Stimulated activated CD8-positive, alpha-beta memory T cell treated with anti-CD3 and anti-CD28 coated beads, Interleukin-2, amount 100 ng/mL, for 1 hour (primary cell): Measurements from ENCODE around the gene CARS2.
A peak's percentile ranks its signal among the peaks of the same experiment; 100 is the strongest.
"Not testable (repeated sequence)": the region's sequence is repeated elsewhere in the genome, so short reads cannot be mapped to it uniquely, and the experiment has no call there.

Source experiments
- DNase-seq, 2 donors: peaks; one replicate each; pipeline ENCODE4 v3.0.0-alpha.2; 2020; ENCODE audit warnings: low read depth in 2 of 2

Gene CARS2

DNA sequence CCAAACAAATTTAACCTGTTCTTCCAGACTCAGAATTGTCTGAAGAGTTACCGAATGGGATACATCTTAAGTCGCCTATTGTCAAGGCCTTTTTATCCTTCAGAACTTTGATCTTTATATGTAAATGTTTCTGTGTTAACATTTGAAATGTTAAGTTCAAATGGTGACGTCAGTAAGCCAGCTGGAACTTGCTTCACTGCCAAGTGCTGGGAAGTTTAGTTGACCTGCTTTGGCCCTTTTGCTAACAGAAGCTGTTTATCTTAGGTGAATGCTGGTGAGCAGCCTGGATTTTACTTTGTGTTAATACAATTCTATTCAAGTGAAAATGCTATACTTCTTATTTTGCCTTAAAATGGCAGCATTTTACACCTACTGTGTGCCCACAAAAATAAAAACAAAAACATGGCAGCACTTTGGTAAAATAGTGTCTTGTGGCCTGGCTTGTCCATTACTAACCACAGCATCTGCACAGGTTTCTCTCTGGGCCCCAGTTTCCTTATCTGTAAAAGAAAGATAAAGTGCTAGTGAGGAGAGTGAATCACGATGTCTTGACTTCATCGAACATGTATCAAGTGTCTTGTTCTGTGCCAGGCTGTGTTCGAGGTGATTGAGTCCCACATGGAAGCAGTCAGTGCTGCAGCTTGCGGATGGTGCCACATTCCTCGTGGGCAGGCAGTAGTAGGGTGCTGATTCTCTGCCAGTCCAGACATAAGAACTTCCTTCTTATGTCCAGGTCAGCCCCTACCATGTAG, 88.4 kb downstream of the CARS2 start:
- no peak for DNase-seq

DNA sequence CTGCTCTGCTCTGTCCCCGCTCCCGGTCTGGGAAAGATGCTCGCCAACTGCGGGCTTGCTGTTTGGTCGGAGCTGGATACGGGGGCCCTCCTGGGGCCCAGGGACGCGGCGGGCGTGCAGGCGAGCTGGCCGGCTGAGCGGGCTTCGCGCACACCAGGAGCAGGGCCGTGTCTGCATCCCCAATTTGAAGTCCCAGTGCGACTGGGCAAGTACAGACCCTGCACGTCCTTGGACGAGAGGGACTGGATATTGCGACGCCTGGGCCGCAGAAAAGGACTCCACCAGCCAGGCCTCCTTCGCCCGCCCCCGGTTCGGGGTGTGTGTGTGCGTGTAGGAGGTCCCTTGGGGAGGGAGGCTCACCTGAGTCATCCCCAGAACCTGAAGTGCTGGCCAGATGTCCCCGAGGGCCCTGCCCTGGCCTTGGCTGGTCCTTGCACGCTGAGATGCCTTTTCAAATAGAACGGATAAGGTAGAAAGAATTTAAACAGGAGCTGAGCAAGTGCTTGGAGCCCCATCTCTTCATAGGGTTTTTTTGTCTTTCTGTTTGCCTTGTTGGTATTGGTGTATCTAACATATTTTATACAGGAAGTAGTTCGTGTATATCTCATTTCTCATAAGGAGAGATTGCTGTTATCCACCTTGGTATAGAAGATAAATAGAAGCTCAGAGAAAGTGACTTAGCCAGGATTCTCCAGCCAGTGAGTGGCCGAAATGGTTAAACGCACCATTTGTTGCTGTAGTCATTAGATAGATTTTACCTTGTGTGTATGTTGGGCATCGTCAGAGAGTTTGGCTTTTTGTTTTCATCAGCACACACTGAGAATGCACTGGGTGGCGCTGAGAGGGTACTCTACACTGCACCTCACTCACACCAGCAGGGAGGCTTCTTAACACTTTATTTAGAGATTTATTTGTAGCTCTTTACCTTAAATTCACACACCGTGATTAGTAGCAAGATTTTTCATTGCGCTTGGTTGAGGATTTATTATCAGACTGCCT, 89.5 kb downstream of the CARS2 start:
- no peak for DNase-seq

DNA sequence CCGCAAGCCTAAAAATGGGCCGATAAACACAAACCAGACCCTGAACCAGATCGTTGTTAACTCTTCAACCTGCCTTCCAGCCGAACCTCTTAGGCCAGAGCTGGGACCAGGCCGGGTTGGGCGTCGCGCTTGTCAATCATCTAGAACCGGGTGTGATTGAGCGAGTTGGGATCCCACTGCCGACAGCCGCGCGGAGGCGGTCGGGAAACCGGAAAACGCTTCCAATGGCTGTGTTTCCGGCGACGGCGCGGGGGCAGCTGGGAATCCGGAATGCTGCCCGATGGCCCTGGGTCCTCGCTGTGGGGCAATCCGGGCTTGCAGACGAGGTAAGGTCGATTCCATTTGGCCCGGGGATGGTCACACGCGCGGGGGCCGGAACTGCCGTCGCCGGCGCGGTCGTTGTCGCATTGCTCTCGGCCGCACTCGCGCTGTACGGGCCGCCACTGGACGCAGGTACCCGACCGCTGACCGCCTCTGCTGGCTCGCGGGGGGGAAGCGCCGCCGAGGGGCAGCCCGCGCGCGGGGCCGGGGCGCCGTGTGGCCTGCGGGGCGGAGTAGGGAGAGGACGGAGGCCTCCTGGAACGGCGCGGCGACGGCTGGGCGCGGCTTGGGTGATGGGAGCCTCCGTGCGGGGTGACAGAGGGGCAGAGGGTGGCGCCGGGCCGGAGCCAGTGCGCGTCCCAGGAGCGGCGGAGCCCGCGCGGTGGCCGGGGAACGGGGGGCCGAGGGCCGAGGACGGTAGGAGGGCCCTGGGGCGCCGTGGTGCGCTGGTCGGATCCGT, 90.4 kb downstream of the CARS2 start, which contains the start of gene NAXD:
Gene NAXD (plus strand): TSS at position 224 of the 781 bp plus-strand sequence. CDS start 57 bp downstream, at position 281.
- peak; percentile 35 to 47 for DNase-seq

DNA sequence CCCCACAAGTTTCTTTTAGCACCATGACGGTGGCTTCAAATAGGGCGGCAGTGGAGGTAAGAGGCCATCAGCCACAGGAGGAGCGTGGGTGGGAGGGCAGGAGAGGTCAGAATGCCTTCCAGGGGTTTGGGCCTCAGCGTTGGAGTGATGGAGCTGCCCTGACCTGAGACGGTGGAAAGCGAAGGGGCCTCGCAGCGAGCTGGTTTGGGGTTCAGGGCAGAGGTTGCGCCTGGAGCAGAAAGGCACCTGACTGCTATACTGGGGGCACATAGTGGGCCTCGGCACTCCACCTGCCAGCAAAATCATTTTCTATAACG, 91.0 kb downstream of the CARS2 start:
- no peak for DNase-seq

DNA sequence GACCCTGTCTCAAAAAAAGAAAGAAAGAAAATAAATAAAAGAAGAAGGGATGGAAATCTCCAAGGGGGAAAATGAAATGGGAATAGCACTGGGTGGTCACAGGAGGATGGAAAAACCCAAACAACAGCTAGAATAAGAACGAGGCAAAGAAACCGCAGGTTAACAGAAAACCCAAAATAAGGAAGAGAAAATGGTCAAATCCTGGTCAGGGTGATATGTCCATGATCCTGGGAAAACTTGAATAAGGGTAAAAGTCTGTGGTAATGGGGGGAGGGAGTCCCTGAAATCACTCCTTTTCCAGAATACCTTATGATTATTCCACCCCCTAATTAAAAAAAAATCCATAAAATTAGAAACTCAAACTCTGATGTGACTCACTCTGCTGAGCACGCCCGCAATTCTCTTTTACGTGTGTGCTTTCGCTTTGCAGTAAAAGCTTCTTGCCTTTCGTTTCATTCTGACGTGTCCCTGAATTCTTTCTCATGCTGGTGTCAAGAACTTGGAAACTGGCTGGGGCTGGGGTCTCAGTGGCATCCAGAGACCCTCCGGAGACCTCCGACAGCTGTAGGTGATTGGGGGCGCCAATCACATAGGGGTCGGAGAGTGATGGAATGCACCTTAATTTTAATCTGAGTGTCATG, 94.8 kb downstream of the CARS2 start:
- no peak for DNase-seq

DNA sequence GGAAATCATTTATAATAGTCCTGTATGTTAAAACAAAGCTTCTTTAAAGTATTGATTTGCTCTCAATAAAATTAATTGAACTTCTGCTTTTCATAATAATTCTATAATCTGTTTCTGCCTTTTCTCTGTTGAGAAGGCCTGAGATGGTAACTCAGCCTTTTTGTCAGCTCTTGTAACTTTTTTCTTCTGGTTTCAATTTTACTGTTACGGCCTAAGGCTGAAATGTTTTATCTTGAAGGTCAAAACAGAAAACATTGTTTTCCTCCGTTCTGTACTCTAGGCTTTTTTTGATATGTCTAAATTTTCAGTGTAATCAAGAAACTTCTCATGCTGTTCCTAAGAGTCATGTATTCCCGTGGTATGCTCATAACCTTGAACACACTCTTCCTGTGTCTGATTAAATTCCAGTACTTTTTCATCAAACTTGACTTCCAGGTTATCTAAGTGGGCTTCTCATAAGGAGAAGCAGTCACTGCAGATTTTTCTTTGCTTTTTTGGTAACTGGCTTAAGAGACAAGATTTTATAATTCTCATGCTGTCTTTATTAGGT, 98.2 kb downstream of the CARS2 start:
- no peak for DNase-seq

DNA sequence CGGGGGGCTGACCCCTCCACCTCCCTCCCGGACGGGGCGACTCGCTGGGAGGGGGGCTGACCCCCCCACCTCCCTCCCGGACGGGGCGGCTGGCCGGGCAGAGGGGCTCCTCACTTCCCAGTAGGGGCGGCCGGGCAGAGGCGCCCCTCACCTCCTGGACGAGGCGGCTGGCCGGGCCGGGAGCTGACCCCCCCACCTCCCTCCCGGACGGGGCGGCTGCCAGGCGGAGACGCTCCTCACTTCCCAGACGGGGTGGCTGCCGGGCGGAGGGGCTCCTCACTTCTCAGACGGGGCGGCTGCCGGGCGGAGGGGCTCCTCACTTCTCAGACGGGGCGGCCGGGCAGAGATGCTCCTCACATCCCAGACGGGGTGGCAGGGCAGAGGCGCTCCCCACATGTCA, 99.6 kb downstream of the CARS2 start:
- not testable (repeated sequence) for DNase-seq

DNA sequence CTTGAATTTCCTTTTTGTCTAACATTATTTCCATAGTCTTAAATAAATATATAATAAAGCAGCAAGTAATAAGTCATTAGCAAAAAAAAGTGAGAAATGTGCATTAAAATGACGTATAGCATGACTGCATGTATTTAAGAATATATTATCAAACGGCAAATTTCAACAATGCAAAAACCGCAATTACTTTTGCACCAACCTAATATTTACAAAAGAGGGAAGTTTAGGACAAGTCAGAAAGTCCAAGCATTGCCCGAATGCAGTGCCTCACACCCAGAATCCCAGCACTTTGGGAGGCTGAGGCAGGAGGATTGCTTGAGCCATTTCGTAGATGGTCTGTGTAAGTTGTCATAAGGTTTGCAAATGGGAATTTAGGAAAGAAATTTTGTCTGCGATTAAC, 100.8 kb downstream of the CARS2 start:
- DNase-seq, result no peak

DNA sequence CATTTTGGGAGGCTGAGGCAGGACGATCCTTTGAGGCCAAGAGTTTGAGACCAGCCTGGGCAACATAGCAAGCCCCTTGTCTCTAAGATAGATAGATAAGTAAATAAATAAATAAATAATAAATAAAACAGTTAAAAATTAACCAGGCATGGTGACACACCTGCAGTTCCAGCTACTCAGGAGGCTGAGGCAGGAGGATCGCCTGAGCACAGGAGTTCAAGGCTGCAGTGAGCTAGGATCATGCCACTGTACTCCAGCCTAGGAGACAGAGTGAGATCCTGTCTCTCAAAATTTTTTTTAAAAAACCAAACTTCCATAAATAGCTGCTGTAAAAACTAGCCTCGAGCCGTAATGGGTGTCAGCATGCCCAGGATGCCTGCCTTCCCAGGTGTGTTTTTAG, 104.9 kb downstream of the CARS2 start:
- DNase-seq, result no peak

DNA sequence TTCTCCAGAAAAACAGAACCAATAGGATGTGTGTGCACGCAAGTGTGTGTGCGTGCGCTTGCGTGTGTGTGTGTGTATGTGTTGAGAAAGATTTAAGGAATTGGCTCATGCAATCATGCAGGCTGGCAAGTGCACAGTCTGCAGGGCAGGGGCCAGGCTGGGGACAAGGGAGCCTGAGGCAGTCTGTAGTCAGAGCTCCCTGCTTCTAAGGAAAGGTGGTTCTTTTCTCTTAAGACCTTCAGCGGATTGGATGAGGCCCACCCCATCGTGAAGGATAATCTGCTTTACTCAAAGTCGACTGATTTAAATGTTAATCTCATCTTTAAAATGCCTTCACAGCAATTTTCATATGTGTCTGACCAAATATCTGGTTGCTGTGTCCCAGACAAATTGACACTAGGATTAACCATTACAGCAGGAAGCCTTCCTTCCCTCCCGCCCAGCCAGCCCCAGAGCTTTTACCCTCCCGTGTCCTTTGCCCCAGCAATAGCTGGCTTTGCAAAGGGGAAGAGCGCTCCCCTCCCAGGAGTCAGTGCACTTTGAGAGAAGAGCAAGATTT, 105.6 kb downstream of the CARS2 start:
- DNase-seq, result no peak

DNA sequence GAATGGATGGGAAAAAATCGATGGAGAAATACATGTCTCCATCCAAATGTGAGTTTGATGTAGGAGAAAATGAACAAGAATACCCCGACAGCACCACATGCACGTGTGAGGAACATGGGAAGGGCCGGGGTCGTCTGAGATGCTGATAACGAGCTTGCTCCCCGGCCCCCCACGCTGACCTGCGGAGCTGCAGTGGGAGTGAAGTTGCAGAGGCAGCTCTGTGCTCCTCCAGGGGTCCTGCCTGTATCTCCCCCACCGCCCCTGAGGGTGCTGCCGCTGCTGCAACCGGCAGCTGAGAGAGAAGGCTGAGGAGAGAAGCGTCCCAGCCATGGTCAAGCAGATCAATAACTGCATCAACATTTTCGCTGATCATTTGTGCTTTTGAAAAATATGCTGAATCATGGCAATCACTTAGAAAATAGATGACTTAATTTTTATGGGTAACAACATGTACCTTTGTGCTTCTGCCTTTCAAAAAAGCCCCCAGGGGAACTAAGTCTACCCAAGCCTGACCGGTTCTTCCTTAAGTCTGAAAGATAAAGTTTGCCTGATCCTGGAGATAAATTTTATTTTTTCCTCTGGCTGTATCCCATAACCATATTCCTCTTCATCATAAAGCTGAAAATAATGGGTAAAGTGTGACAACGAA, 108.8 kb downstream of the CARS2 start:
- DNase-seq, result no peak

DNA sequence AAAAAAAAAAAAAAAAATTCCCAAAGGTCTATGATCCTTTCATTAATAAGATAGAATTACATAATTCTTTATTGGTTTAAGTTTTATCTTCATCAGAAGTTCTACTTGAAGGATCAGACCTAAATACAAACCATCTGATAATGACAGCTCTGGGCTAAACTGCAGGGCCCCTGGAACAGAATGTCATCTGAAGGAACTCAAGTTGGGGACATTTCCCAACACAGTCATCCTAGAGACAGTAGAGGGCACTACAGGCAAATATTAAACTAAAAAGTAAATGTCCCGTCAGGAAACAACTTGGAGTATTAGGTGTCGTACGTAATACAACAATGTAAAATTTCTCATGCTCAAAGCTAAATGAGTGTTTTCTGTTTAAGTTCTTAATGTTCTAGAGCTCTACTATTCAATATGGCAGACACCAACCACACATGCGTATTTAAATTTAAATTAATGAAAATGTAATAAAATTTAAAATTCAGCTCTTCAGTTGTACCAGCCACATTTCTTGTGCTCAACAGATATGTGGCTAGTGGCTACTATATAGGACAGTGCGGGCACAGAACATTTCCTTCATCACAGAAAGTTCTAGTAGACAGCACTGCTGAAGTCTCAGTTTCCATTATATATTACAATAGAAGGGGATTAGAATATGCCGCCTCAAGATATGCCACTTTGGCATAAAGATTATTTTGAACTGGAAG, 112.3 kb downstream of the CARS2 start:
- DNase-seq, result no peak

DNA sequence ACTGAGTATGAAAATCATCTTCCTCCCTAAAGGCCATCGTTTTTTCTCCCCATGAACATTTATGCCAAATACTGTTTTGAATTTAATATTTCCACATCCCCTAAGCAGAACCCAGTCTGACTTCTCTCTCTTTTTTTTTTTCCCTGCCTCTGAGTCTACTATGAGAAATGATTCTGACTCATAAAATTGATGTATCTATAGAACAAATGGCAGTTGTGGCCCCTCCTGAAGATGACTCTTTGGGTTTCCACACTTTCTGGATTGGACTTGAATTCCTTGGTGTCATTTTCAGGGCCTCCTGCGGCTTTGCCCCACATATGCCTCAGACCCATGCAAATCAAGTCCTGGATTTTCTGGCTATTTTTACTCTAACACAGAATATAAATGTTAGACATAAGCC, 113.3 kb downstream of the CARS2 start:
- no peak for DNase-seq
